Astrocyte (in vitro differentiated cells and primary cell): ENCODE results near the gene BCL3. TPM values are rescaled to one million over a fixed set of nuclear protein-coding genes. Genes with fewer than 3 reads are reported as not detected.

Source experiments
- DNase-seq: peaks from one replicate; pipeline ENCODE4 v3.0.0-alpha.2; 2010; ENCODE audit warnings: low read depth
- FAIRE-seq: peaks from 2 replicates; lab custom pipeline; 2011; peaks lifted over from hg19 to GRCh38; lab: Jason Lieb, UNC
- H2AFZ ChIP-seq: 2 replicates; pipeline ENCODE4 v1.6.0; 2012; ENCODE audit warnings: low read depth, low read length, inconsistent platforms
- H3K27ac ChIP-seq: 2 replicates; pipeline ENCODE4 v1.5.1; 2011; ENCODE audit warnings: low read depth, low read length, inconsistent platforms
- H3K27me3 ChIP-seq: 2 replicates; pipeline ENCODE4 v1.6.0; 2011; ENCODE audit warnings: low read length, inconsistent platforms; ENCODE audit not compliant: insufficient read depth
- H3K36me3 ChIP-seq: 2 replicates; pipeline ENCODE4 v1.5.1; 2011; ENCODE audit warnings: low read length, inconsistent platforms; ENCODE audit not compliant: insufficient read depth
- H3K4me1 ChIP-seq: 2 replicates; pipeline ENCODE4 v1.5.1; 2011; ENCODE audit warnings: low read length, inconsistent platforms; ENCODE audit not compliant: insufficient read depth
- H3K4me2 ChIP-seq: 2 replicates; pipeline ENCODE4 v1.6.0; 2012; ENCODE audit warnings: low read length, inconsistent platforms
- H3K4me3 ChIP-seq: 2 replicates; pipeline ENCODE4 v1.5.1; 2011; ENCODE audit warnings: low read depth, mild to moderate bottlenecking, low read length, inconsistent platforms; ENCODE audit not compliant: insufficient read depth
- H3K79me2 ChIP-seq: 2 replicates; pipeline ENCODE4 v1.6.0; 2012; ENCODE audit warnings: mild to moderate bottlenecking, low read length, inconsistent platforms; ENCODE audit not compliant: insufficient read depth
- H3K9ac ChIP-seq: 2 replicates; pipeline ENCODE4 v1.6.0; 2012; ENCODE audit warnings: mild to moderate bottlenecking, low read length, inconsistent platforms
- H3K9me3 ChIP-seq: 2 replicates; pipeline ENCODE4 v1.5.1; 2012; ENCODE audit warnings: low read depth, mild to moderate bottlenecking, low read length, inconsistent platforms; ENCODE audit not compliant: insufficient read depth
- H4K20me1 ChIP-seq: 2 replicates; pipeline ENCODE4 v1.6.0; 2012; ENCODE audit warnings: low read length, inconsistent platforms; ENCODE audit not compliant: insufficient read depth
- H3K27ac Mint-ChIP-seq: one replicate; pipeline ENCODE4 v1.8.0; 2021; ENCODE audit warnings: mild to moderate bottlenecking, mixed read lengths; ENCODE audit not compliant: unreplicated experiment
- H3K27me3 Mint-ChIP-seq: one replicate; pipeline ENCODE4 v1.8.0; 2021; ENCODE audit warnings: low read depth, mixed read lengths; ENCODE audit not compliant: unreplicated experiment
- H3K36me3 Mint-ChIP-seq: one replicate; pipeline ENCODE4 v1.8.0; 2021; ENCODE audit warnings: low read depth, mixed read lengths; ENCODE audit not compliant: unreplicated experiment
- H3K4me1 Mint-ChIP-seq: one replicate; pipeline ENCODE4 v1.8.0; 2021; ENCODE audit warnings: low read depth, mixed read lengths; ENCODE audit not compliant: unreplicated experiment
- H3K4me3 Mint-ChIP-seq: one replicate; pipeline ENCODE4 v1.8.0; 2021; ENCODE audit warnings: mild to moderate bottlenecking, moderate library complexity, mixed read lengths; ENCODE audit not compliant: unreplicated experiment
- H3K9me3 Mint-ChIP-seq: one replicate; pipeline ENCODE4 v1.8.0; 2021; ENCODE audit warnings: mild to moderate bottlenecking, mixed read lengths; ENCODE audit not compliant: unreplicated experiment
- EZH2 ChIP-seq: IDR thresholded peaks from 2 replicates; pipeline ENCODE4 v1.6.1; 2012; ENCODE audit warnings: mild to moderate bottlenecking, low read length, inconsistent platforms; ENCODE audit not compliant: insufficient read depth
- total RNA-seq: library from RNA; stranded (reverse); gene quantifications from 2 replicates; pipeline ENCODE4 v1.2.1, GENCODE V29; 2021
- TF ChIP-seq, protein P1 (sequence below): IDR thresholded peaks from 2 replicates; pipeline ENCODE4 v1.5.1; 2011; ENCODE audit warnings: low read depth, mild to moderate bottlenecking, inconsistent platforms, low read length, moderate library complexity; ENCODE audit not compliant: insufficient read depth

Gene BCL3
- total RNA-seq, 1 donor from 2014 or later, result 17.3 TPM

DNA sequence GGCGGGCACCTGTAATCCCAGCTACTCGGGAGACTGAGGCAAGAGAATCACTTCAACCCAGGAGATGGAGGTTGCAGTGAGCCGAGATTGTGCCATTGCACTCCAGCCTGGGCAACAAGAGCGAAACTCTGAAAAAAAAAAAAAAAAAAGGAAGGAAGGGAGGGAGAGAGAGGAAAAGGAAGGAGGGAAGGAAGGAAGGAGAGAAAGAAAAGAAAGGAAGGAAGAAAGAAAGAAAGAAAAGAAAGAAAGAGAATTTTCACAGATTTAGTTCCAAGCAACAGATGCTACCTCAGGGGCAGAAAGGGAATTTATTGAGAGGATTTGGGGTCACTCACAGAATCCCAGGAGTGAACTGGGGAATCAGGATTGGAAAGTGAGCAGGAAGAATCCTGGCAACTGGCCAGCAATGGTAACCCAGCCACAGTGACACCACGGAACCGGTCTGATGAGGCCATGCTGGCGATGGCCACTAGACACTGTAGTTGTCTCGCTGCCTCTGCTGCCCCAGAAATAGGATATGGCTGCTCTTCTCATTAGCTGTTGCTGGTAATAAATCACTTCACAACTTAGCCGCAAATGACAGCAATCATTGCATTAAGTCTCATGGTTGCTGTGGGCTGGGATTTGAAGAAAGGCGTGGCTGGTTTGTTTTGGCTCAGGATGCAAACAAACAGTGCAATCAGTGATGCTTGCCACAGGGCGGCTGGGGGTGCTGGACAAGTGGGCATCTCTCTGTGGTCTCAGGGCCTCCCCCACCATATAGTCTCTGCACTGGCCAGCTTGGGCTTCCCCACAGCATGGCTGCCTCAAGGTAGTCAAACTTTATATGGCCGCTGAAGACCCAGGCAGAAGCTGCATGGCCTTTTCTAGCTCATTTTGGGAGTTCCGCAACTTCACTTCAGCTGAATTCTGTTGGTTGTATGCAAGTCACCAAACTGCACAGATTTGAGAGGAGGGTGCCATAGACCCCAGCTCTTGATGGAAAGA is 55.2 kb downstream of the BCL3 start:
- H3K4me1 Mint-ChIP-seq, result peaks cover 3% of the 10 kb centered on the region
- Histone ChIP-seq H3K4me1 (peaks cover 9% of the 10 kb centered on the region), H3K79me2 (no peaks in the 10 kb centered on the region), H4K20me1 (no peaks in the 10 kb centered on the region), H3K9ac (no peak overlapping the region), H3K9me3 (peaks cover 5% of the 10 kb centered on the region), H3K36me3 (no peaks in the 10 kb centered on the region), H3K4me2 (no peak overlapping the region), H3K4me3 (no peak overlapping the region), H3K27me3 (no peaks in the 10 kb centered on the region), H3K27ac (no peak overlapping the region), H2AFZ (no peak overlapping the region)
- no peaks in the 10 kb centered on the region for H3K9me3 Mint-ChIP-seq
- no peak overlapping the region for H3K4me3 Mint-ChIP-seq
- H3K27me3 Mint-ChIP-seq, result peaks cover 15% of the 10 kb centered on the region
- H3K27ac Mint-ChIP-seq, result no peak overlapping the region
- H3K36me3 Mint-ChIP-seq, result no peaks in the 10 kb centered on the region
- no peak for DNase-seq
- TF ChIP-seq, protein P1, sequence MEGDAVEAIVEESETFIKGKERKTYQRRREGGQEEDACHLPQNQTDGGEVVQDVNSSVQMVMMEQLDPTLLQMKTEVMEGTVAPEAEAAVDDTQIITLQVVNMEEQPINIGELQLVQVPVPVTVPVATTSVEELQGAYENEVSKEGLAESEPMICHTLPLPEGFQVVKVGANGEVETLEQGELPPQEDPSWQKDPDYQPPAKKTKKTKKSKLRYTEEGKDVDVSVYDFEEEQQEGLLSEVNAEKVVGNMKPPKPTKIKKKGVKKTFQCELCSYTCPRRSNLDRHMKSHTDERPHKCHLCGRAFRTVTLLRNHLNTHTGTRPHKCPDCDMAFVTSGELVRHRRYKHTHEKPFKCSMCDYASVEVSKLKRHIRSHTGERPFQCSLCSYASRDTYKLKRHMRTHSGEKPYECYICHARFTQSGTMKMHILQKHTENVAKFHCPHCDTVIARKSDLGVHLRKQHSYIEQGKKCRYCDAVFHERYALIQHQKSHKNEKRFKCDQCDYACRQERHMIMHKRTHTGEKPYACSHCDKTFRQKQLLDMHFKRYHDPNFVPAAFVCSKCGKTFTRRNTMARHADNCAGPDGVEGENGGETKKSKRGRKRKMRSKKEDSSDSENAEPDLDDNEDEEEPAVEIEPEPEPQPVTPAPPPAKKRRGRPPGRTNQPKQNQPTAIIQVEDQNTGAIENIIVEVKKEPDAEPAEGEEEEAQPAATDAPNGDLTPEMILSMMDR, result no peak
- no peak for TF ChIP-seq EZH2
- no peak for FAIRE-seq

DNA sequence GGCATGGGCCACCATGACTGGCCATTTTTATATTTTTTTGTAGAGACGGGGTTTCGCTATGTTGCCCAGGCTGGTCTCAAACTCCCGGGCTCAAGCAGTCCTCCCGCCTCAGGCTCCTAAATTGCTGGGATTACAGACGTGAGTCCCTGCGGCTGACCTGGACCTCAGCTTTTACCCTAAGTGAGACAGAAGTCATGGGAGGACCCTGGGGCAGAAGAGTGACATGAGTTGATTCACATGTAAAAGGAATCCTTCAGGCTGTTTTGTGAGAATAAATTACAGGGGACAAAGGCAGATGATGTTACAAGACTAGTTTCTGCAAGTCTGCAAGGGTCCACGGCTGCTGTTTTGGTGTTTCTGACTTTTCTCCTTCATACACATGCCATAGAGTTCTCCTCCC is 57.8 kb downstream of the BCL3 start:
- no peak overlapping the region for H3K27ac ChIP-seq
- peaks cover 5% of the 10 kb centered on the region for H3K9me3 ChIP-seq
- Mint-ChIP-seq H3K27ac (no peak overlapping the region), H3K4me1 (peaks cover 3% of the 10 kb centered on the region), H3K27me3 (peaks cover 22% of the 10 kb centered on the region), H3K4me3 (no peak overlapping the region), H3K36me3 (no peaks in the 10 kb centered on the region), H3K9me3 (no peaks in the 10 kb centered on the region)
- H3K4me1 ChIP-seq, result peaks cover 14% of the 10 kb centered on the region
- H4K20me1 ChIP-seq, result no peaks in the 10 kb centered on the region
- H3K9ac ChIP-seq, result no peak overlapping the region
- no peak overlapping the region for H2AFZ ChIP-seq
- H3K36me3 ChIP-seq, result no peaks in the 10 kb centered on the region
- FAIRE-seq (no peak), DNase-seq (no peak)
- no peaks in the 10 kb centered on the region for H3K27me3 ChIP-seq
- no peak overlapping the region for H3K4me2 ChIP-seq
- no peak overlapping the region for H3K4me3 ChIP-seq
- TF ChIP-seq, protein P1, result no peak
- no peak for TF ChIP-seq EZH2
- no peaks in the 10 kb centered on the region for H3K79me2 ChIP-seq

DNA sequence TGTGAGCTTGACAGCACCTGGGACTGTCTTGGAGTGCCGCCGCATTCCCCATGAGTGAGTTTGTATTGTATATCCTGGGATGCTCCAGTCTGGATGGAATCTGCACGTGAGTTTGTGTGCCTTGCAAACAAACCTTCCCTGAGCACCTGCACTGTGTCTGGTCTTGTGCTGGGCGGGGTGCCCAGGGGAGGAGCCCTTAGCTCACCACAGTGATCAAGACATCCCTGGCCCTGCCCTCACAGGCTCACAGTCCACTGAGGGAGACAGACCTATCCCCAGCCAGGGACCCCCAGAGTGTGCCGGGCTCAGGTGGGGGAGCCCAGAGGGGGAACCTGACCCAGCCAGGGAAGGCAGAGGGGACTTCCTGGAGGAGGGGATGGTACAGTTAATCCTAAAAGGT is 58.7 kb downstream of the BCL3 start:
- peaks cover 3% of the 10 kb centered on the region for H3K36me3 Mint-ChIP-seq
- FAIRE-seq, result no peak
- DNase-seq, result no peak
- H3K27ac Mint-ChIP-seq, result no peak overlapping the region
- TF ChIP-seq EZH2, result no peak
- TF ChIP-seq, protein P1, result no peak
- H3K9me3 ChIP-seq, result peaks cover 5% of the 10 kb centered on the region
- H3K36me3 ChIP-seq, result no peaks in the 10 kb centered on the region
- H3K4me1 Mint-ChIP-seq, result peaks cover 3% of the 10 kb centered on the region
- no peak overlapping the region for H3K9ac ChIP-seq
- H3K9me3 Mint-ChIP-seq, result no peaks in the 10 kb centered on the region
- H3K27me3 Mint-ChIP-seq, result peaks cover 29% of the 10 kb centered on the region
- no peaks in the 10 kb centered on the region for H4K20me1 ChIP-seq
- H3K4me1 ChIP-seq, result peaks cover 14% of the 10 kb centered on the region
- H3K27me3 ChIP-seq, result no peaks in the 10 kb centered on the region
- H3K4me3 ChIP-seq, result no peak overlapping the region
- no peak overlapping the region for H3K4me3 Mint-ChIP-seq
- no peak overlapping the region for H3K4me2 ChIP-seq
- no peaks in the 10 kb centered on the region for H3K79me2 ChIP-seq
- H3K27ac ChIP-seq, result no peak overlapping the region
- no peak overlapping the region for H2AFZ ChIP-seq
